ENCODE data around the gene UBAC2. TPM values are rescaled to one million over a fixed set of nuclear protein-coding genes. Genes with fewer than 3 reads are reported as not detected.

UBAC2 gene
- polyA plus RNA-seq, 3 donors = 59.6 to 113 (median 96.7) TPM

DNA sequence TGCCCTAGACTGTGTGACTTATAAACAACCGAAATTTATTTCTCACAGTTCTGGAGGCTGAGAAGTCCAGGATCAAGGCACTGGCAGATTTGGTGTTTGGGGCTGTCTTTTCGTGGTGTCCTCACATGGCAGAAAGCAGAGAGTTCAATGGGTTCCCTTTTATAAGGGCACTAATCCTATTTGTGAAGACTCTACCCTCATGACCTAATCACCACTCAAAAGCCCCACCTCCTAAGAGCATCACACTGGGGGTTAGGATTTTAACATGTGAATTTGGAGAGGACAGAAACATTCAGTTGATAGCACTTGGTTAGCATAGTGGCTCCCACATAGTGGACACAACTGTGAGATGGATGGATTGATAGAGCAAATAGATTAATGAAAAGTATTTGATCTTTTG lies 79.0 kb downstream of the UBAC2 start:
- no peaks in the 10 kb centered on the region for H4K20me1 ChIP-seq (ENCODE audit: insufficient read depth, low read length)
- WGBS (ENCODE audit: insufficient coverage) = no CpG with 5 or more reads among the region's 2 CpGs
- H3K36me3 ChIP-seq (replicated peaks in 1 of 2; ENCODE audit: control insufficient read depth in 1 of 2, insufficient read depth in 2 of 2, low read length in 2 of 2) = peaks cover 0 to 7% of the 10 kb centered on the region in 2 donors
- peaks cover 90% of the 10 kb centered on the region for H3K4me1 Mint-ChIP-seq
- peak overlapping the region; percentile 85 to 98 for H3K27ac ChIP-seq (ENCODE audit: low read depth in 1 of 2, low read length in 2 of 2)
- H3K9me3 ChIP-seq (replicated peaks in 1 of 2; ENCODE audit: control insufficient read depth in 1 of 2, insufficient read depth in 1 of 2, low read length in 2 of 2) = no peaks in the 10 kb centered on the region
- H3K27ac Mint-ChIP-seq = peak overlapping the region; percentile 98 to 100 (median 99)
- TF ChIP-seq, protein P1, sequence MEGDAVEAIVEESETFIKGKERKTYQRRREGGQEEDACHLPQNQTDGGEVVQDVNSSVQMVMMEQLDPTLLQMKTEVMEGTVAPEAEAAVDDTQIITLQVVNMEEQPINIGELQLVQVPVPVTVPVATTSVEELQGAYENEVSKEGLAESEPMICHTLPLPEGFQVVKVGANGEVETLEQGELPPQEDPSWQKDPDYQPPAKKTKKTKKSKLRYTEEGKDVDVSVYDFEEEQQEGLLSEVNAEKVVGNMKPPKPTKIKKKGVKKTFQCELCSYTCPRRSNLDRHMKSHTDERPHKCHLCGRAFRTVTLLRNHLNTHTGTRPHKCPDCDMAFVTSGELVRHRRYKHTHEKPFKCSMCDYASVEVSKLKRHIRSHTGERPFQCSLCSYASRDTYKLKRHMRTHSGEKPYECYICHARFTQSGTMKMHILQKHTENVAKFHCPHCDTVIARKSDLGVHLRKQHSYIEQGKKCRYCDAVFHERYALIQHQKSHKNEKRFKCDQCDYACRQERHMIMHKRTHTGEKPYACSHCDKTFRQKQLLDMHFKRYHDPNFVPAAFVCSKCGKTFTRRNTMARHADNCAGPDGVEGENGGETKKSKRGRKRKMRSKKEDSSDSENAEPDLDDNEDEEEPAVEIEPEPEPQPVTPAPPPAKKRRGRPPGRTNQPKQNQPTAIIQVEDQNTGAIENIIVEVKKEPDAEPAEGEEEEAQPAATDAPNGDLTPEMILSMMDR (IDR thresholded peaks at IDR 0.05) = no peak
- intact Hi-C loops (cut with micrococcal nuclease) = loop anchor here in 1 of 2 donors (2.0 to 10.0 kb wide), 2 partner anchors 33 to 95 kb away; no protein-coding TSS in a partner anchor
- no peaks in the 10 kb centered on the region for H3K27me3 ChIP-seq (ENCODE audit: control insufficient read depth in 2 of 2, insufficient read depth in 2 of 2, low read length in 2 of 2)
- H3K4me2 ChIP-seq (replicated peaks; ENCODE audit: extremely low read depth, low read length, poor library complexity, severe bottlenecking) = peak overlapping the region; percentile 22
- H3K9ac ChIP-seq (ENCODE audit: insufficient read depth, low read length, poor library complexity, severe bottlenecking) = peak overlapping the region; percentile 80
- peaks cover 85 to 88% of the 10 kb centered on the region in 2 donors for H3K4me1 ChIP-seq (ENCODE audit: control insufficient read depth in 1 of 2, insufficient read depth in 2 of 2, low read length in 2 of 2)
- H3K27me3 Mint-ChIP-seq (ENCODE audit: low read depth in 3 of 3) = peaks cover 0 to 2% (median 0%) of the 10 kb centered on the region in 3 donors
- peaks cover 49 to 53% of the 10 kb centered on the region in 2 donors for H3K36me3 Mint-ChIP-seq
- H3K4me3 ChIP-seq (replicated peaks in 1 of 3; ENCODE audit: low read depth in 2 of 3, low read length in 3 of 3) = peak overlapping the region in 1 of 3 experiments; percentile 35
- DNase-seq = peak; percentile 59 to 84 (median 66)
- peaks cover 66% of the 10 kb centered on the region for H3K79me2 ChIP-seq (ENCODE audit: insufficient read depth, low read length)
- H3K9me3 Mint-ChIP-seq = peaks cover 0 to 2% (median 0%) of the 10 kb centered on the region in 7 donors
- no peak overlapping the region for H2AFZ ChIP-seq (ENCODE audit: insufficient read depth, low read depth, low read length, poor library complexity, severe bottlenecking)
- H3K4me3 Mint-ChIP-seq = peak overlapping the region; percentile 54 to 80

DNA sequence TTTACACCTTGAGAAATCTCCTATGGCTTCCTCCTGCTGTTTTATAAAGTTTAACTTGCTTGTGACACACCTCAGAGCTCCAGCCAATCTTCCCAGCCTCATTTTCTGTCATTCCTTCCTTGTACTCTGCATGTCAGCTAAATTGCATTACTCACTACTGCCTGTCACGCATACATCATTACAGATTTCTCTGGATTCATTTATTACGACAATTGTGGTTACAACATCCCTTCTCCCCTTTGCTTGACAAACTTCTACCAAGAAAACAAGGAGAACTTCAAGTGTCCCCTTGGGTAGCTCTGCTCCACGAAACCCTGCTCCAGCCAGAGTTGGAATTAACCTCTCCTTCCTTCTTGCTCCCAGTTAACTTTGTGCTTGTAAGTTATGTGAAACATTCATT lies 79.5 kb downstream of the UBAC2 start:
- no peaks in the 10 kb centered on the region for H3K27me3 ChIP-seq (ENCODE audit: control insufficient read depth in 2 of 2, insufficient read depth in 2 of 2, low read length in 2 of 2)
- H3K4me3 ChIP-seq (replicated peaks in 1 of 3; ENCODE audit: low read depth in 2 of 3, low read length in 3 of 3) = peak overlapping the region in 1 of 3 experiments; percentile 2
- TF ChIP-seq, protein P1 (IDR thresholded peaks at IDR 0.05) = no peak
- peak overlapping the region; percentile 59 to 80 for H3K4me3 Mint-ChIP-seq
- peak; percentile 94 to 99 (median 99) for DNase-seq
- no peak overlapping the region for H2AFZ ChIP-seq (ENCODE audit: insufficient read depth, low read depth, low read length, poor library complexity, severe bottlenecking)
- H3K27ac ChIP-seq (ENCODE audit: low read depth in 1 of 2, low read length in 2 of 2) = peak overlapping the region; percentile 85 to 98
- H3K79me2 ChIP-seq (ENCODE audit: insufficient read depth, low read length) = peaks cover 66% of the 10 kb centered on the region
- intact Hi-C loops (cut with micrococcal nuclease) = loop anchor here in 1 of 2 donors (2.0 to 10.0 kb wide), 2 partner anchors 33 to 95 kb away; no protein-coding TSS in a partner anchor
- H3K27me3 Mint-ChIP-seq (ENCODE audit: low read depth in 3 of 3) = peaks cover 0 to 2% (median 0%) of the 10 kb centered on the region in 3 donors
- peaks cover 0 to 2% (median 0%) of the 10 kb centered on the region in 7 donors for H3K9me3 Mint-ChIP-seq
- no peaks in the 10 kb centered on the region for H3K9me3 ChIP-seq (replicated peaks in 1 of 2; ENCODE audit: control insufficient read depth in 1 of 2, insufficient read depth in 1 of 2, low read length in 2 of 2)
- peak overlapping the region; percentile 98 to 100 (median 99) for H3K27ac Mint-ChIP-seq
- H3K36me3 Mint-ChIP-seq = peaks cover 45 to 49% of the 10 kb centered on the region in 2 donors
- H4K20me1 ChIP-seq (ENCODE audit: insufficient read depth, low read length) = no peaks in the 10 kb centered on the region
- H3K9ac ChIP-seq (ENCODE audit: insufficient read depth, low read length, poor library complexity, severe bottlenecking) = peak overlapping the region; percentile 80
- H3K4me1 ChIP-seq (ENCODE audit: control insufficient read depth in 1 of 2, insufficient read depth in 2 of 2, low read length in 2 of 2) = peaks cover 87 to 90% of the 10 kb centered on the region in 2 donors
- WGBS (ENCODE audit: insufficient coverage) = 6% methylated on average over 2 of the region's 3 CpGs
- H3K4me2 ChIP-seq (replicated peaks; ENCODE audit: extremely low read depth, low read length, poor library complexity, severe bottlenecking) = peak overlapping the region; percentile 37
- peaks cover 0 to 7% of the 10 kb centered on the region in 2 donors for H3K36me3 ChIP-seq (replicated peaks in 1 of 2; ENCODE audit: control insufficient read depth in 1 of 2, insufficient read depth in 2 of 2, low read length in 2 of 2)
- H3K4me1 Mint-ChIP-seq = peaks cover 90% of the 10 kb centered on the region

Measured in CD14-positive monocyte (primary cell).